MM.1S (cell line): ENCODE data around the gene FAM156B.
"Not testable (repeated sequence)": the region's sequence is repeated elsewhere in the genome, so short reads cannot be mapped to it uniquely, and the experiment has no call there.

Experiments used
- DNase-seq: peaks from one replicate; pipeline ENCODE4 v3.0.0-alpha.2; 2015
- H2AFZ ChIP-seq: fragments of 300-600 bp; sonication (generic); 2 replicates; pipeline ENCODE4 v1.6.0; 2016; ENCODE audit warnings: antibody characterized with exemption, low read length
- H3F3A ChIP-seq: fragments of 300-600 bp; sonication (generic); 2 replicates; pipeline ENCODE4 v1.6.1; 2016; ENCODE audit warnings: mild to moderate bottlenecking, antibody characterized with exemption, low read length, moderate library complexity, mixed read lengths; ENCODE audit not compliant: insufficient read depth
- H3K27ac ChIP-seq: fragments of 300-600 bp; sonication (generic); 2 replicates; pipeline ENCODE4 v1.5.1; 2016; ENCODE audit warnings: mild to moderate bottlenecking, low read length
- H3K27me3 ChIP-seq: fragments of 300-600 bp; sonication (generic); replicated peaks from 2 replicates; pipeline ENCODE4 v1.6.0; 2016; ENCODE audit warnings: low read length; ENCODE audit not compliant: insufficient read depth
- H3K36me3 ChIP-seq: fragments of 300-600 bp; sonication (generic); replicated peaks from 2 replicates; pipeline ENCODE4 v1.6.1; 2016; ENCODE audit warnings: mild to moderate bottlenecking, low read length, mixed read lengths; ENCODE audit not compliant: insufficient read depth
- H3K4me1 ChIP-seq: fragments of 300-600 bp; sonication (generic); 2 replicates; pipeline ENCODE4 v1.6.1; 2016; ENCODE audit warnings: low read length, mixed read lengths
- H3K4me2 ChIP-seq: fragments of 300-600 bp; sonication (generic); 2 replicates; pipeline ENCODE4 v1.6.0; 2016; ENCODE audit warnings: low read depth, low read length
- H3K4me3 ChIP-seq: fragments of 300-600 bp; sonication (generic); 2 replicates; pipeline ENCODE4 v1.5.1; 2016; ENCODE audit warnings: low read length, mixed read lengths
- H3K79me2 ChIP-seq: fragments of 300-600 bp; sonication (generic); 2 replicates; pipeline ENCODE4 v1.6.1; 2016; ENCODE audit warnings: mixed run types, low read length, mixed read lengths
- H3K9ac ChIP-seq: fragments of 300-600 bp; sonication (generic); 2 replicates; pipeline ENCODE4 v1.6.1; 2016; ENCODE audit warnings: low read length, mixed read lengths
- H3K9me2 ChIP-seq: fragments of 300-600 bp; sonication (generic); replicated peaks from 2 replicates; pipeline ENCODE4 v1.6.1; 2016; ENCODE audit warnings: mild to moderate bottlenecking, low read length, mixed read lengths; ENCODE audit not compliant: insufficient read depth
- H3K9me3 ChIP-seq: fragments of 300-600 bp; sonication (generic); replicated peaks from 2 replicates; pipeline ENCODE4 v1.6.1; 2016; ENCODE audit warnings: mild to moderate bottlenecking, low read length, mixed read lengths; ENCODE audit not compliant: insufficient read depth
- H4K20me1 ChIP-seq: fragments of 300-600 bp; sonication (generic); 2 replicates; pipeline ENCODE4 v1.6.1; 2016; ENCODE audit warnings: mild to moderate bottlenecking, low read length, moderate library complexity, mixed read lengths; ENCODE audit not compliant: insufficient read depth

The FAM156B gene

DNA sequence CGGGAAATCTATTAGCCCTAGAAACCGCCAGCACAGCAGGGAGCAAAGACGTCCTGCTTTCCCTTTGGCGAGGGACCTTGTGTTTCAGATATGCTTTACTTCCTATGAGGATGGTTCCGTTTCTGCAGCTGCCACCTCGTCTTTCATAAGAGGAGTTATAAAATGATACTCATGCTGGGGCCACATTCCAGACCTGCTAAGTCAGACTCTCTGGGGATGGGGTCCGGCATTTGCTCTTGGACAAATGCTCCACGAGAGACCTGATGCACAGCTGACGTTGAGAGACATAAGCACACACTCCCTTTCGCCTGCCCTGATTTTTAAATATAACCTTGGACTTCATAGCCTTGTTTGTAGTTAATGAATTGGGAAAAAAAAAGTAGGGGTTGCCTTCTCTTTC lies 44.6 kb downstream of the FAM156B start:
- not testable (repeated sequence) for H3K9me3 ChIP-seq, H3K27me3 ChIP-seq, H3K4me3 ChIP-seq, H3K9ac ChIP-seq, DNase-seq, H4K20me1 ChIP-seq, H3K4me1 ChIP-seq, H3F3A ChIP-seq, H3K36me3 ChIP-seq, H2AFZ ChIP-seq, H3K27ac ChIP-seq, H3K79me2 ChIP-seq, H3K4me2 ChIP-seq, H3K9me2 ChIP-seq

DNA sequence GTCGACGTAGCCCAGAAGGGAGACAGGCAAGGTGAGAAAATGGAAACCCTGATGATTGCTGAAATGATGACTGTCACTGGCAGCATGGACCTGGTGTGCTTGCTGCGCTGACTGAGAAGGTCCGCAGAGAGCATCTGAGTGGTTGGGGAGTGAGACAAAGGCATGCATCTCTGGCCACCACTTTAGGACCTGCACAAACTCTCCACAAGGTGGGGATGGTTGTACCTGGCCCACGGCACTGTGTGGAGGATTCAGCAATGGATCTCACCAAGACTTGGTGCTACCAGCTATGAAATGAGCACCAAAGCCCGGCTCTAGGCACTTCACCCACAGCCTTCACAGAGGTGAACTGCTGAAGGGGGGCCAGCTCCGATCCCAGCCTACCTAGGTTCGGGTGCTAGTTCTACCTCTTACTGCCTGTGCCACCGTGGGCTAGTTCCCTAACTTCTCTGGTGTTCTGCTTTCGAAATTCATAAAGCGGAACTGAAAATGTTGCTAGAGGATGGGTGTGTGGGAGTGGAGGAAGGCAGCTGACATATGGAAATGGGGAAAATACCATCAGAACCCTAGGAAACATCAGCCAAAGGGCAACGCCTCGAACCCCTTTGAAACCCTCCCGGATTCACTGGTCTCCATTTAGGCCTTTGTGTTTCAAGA lies 48.8 kb downstream of the FAM156B start:
- not testable (repeated sequence) for H3K4me1 ChIP-seq, H3F3A ChIP-seq, DNase-seq, H3K36me3 ChIP-seq, H3K9me3 ChIP-seq, H4K20me1 ChIP-seq, H3K4me3 ChIP-seq, H3K27me3 ChIP-seq, H3K9ac ChIP-seq, H2AFZ ChIP-seq, H3K79me2 ChIP-seq, H3K27ac ChIP-seq, H3K9me2 ChIP-seq, H3K4me2 ChIP-seq

DNA sequence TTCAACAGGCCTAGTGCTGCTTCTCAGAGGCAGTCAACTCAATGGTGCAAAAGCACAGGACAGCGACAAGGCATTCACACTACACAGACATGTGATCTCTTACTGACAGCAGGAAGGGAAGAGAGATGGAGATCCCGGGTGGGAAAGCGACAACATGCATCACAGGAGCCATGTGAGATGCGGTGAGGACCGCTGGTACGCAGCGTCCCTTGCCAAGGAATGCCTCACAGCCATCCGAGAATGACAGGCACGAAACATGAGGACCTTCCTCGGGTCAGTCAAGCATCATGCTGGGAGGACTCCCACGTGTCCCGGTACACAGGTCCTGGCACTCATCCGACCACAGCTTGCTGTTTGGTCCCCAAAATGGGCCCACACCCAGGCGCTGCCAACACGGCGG lies 50.4 kb downstream of the FAM156B start:
- H3K27ac ChIP-seq, H2AFZ ChIP-seq, H3K4me3 ChIP-seq, H3K36me3 ChIP-seq, H3K27me3 ChIP-seq, H3F3A ChIP-seq, H3K9me3 ChIP-seq, DNase-seq, H3K4me2 ChIP-seq, H3K4me1 ChIP-seq, H3K9ac ChIP-seq, H3K9me2 ChIP-seq, H4K20me1 ChIP-seq, H3K79me2 ChIP-seq: not testable (repeated sequence)

DNA sequence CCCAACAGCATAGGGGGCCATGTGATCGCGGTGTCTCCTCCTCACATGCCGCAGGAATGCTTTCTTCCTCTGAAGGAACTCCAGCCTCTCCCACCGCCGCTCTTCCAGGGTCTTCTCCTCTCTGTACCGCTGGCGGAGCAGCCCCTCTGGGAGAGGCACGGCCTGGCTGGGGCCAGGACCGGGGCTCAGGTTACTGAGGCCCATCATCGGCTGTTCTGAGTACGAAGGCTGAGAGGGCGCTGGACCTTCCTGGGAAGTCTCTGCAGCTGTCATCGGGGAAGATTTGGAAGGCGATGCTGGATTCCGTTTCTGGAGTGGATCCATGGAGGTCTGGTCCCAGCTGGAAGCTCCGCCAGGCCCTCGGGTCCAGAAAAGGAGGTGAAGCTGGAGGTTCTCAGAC lies 51.1 kb downstream of the FAM156B start:
- not testable (repeated sequence) for H3K27ac ChIP-seq, H2AFZ ChIP-seq, H4K20me1 ChIP-seq, H3K9ac ChIP-seq, H3K4me3 ChIP-seq, H3K4me1 ChIP-seq, H3K79me2 ChIP-seq, H3K9me2 ChIP-seq, H3K36me3 ChIP-seq, H3K9me3 ChIP-seq, H3K4me2 ChIP-seq, DNase-seq, H3K27me3 ChIP-seq, H3F3A ChIP-seq

DNA sequence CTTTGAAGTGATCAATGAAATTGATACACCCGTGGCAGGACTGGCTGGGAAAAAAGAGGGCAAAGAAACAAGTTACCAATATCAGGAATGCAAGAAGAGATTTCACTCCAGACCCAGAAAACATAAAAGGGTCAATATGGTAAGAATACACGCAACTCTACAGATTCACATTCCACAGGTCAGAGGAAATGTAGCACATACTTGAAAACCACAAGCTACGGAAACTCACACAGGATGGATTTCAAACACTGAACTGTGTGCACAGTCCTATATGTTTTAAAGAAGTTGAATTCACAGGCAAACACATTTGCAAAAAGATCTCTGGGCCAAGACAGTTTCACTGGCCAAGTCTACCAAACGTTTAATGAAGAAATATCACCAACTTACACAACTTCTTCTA lies 52.2 kb downstream of the FAM156B start:
- H4K20me1 ChIP-seq, H3K4me3 ChIP-seq, H3K79me2 ChIP-seq, H3K9me2 ChIP-seq, H3F3A ChIP-seq, H3K9me3 ChIP-seq, H3K9ac ChIP-seq, H3K4me2 ChIP-seq, H3K4me1 ChIP-seq, H3K36me3 ChIP-seq, H3K27ac ChIP-seq, DNase-seq, H3K27me3 ChIP-seq, H2AFZ ChIP-seq: not testable (repeated sequence)

DNA sequence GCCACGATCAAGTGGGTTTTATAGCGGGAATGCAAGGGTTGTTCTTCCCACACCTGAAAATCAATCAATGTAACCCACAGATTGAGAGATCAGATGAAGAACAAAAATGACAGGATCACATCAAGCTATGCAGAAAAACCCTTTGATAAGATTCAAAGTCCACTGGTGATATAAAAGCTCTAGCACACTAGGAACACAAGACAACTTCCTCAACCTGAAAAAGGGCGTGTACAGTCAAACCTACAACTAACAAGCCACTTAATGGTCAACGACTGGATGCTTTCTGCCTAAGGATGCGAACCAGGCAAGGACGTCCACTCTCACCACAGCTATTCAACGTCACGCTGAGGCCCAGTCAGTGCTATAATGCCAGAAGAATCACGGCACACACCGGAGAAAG lies 52.8 kb downstream of the FAM156B start:
- H3K4me1 ChIP-seq, H3K9ac ChIP-seq, H3K79me2 ChIP-seq, DNase-seq, H4K20me1 ChIP-seq, H3K4me2 ChIP-seq, H3K27ac ChIP-seq, H3K9me2 ChIP-seq, H3F3A ChIP-seq, H3K36me3 ChIP-seq, H3K9me3 ChIP-seq, H3K27me3 ChIP-seq, H3K4me3 ChIP-seq, H2AFZ ChIP-seq: not testable (repeated sequence)
